Putamen (tissue), 1 donor: ENCODE measurements around the gene APCDD1.
"Not testable (repeated sequence)": the region's sequence is repeated elsewhere in the genome, so short reads cannot be mapped to it uniquely, and the experiment has no call there.

Experiments used
- DNase-seq: peaks from one replicate; pipeline ENCODE4 v3.0.0-alpha.2; 2016; ENCODE audit warnings: low spot score

APCDD1 gene

DNA sequence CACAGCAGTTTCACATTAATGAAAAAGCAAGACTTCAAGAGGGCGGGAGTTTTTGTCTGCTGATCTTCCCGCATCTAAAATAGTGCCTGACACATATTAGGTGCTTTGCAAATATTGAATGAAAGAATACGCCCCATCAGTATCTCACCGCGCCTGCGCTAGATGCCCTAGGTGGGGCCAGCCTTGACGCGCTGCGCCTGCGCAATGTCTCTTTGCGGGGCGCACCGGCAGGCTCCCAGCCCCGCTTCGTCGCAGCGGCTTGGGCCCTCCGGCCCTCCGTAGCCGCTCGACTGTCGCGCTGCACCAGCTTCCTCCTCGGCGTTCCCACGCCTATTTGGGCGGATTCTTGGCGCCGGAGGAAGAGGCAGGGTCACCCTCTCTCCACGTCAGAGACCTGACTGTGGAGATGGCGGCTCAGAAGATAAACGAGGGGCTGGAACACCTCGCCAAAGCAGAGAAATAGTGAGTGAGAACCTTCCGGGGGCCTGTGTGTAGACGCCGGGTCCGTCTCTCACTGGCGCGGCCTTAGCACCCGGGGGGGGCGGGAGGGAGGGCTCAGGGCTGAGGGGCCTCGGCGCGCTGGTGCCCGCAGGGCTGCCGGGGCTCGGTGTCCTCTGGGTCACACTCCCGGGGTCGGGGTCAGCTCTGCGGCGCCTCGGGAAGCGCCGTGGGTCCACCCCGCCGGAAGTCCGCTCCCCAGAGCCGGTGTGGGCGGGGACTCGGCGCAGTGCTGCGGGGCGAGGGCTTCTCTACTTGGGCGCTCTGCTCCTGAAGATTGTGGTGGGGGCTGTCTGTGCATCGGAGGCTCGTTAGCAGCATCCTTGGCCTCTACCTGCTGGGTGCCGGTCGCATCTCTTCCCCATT is 71.5 kb downstream of the APCDD1 start, which contains the start of gene NAPG:
Gene NAPG (plus strand): TSS at position 331 of the 864 bp plus-strand sequence. CDS start 76 bp downstream, at position 407.
- peak; percentile 94 for DNase-seq

DNA sequence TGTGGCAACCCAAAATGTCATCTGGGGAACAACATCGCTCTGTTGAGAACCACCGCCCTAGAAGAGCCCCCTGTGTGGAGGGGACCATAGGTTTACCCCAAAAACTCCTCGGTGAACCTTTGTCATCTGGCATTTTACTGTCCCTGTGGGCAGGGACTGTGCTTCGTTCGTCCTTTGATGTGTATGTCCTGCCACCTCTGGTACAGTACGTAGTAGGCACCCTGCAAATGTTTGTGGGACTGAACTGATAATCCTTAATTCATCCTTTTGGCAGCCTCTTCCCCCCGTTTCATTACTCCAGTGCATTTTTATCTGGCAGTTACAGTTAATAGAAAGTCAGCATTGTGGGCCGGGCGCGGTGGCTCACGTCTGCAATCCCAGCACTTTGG is 72.1 kb downstream of the APCDD1 start:
- no peak for DNase-seq

DNA sequence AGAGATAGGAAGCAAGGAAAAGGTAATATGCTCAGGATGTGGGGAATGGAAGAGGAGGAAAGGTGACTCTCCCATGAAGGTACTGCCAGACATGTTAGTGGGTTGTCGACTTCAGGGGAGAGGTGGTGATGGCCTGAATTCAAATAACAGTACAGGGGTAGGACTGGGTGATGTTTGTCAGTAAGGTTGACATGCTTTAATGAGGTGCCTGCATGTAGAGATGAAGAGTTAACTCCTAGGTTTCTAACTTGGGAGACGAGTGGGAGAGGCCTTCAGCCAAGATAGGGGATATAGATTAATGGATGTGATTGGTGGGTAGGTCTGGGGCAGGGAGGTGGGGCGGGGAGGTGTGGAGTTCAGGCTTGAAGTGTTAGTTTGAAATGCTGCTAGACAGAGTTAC is 74.0 kb downstream of the APCDD1 start:
- no peak for DNase-seq

DNA sequence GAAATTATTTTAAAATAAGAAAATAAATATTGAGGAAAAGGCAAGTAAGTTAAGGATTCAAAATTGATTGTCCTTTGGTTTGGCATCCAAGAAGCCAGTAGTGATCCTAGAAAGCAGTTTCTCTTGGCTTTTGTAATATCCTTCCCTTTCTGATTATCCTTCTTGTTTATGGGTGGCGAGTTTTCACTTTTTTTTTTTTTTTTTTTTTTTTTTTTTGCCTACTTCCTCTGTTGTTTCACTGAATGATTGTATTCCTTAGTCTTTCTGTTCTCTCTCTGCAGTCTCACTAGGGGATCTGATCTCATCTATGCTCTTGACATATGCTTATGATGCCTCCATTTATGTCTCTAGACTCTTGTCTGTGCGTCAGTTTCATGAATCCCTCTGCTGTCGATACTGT is 75.6 kb downstream of the APCDD1 start:
- DNase-seq = no peak

DNA sequence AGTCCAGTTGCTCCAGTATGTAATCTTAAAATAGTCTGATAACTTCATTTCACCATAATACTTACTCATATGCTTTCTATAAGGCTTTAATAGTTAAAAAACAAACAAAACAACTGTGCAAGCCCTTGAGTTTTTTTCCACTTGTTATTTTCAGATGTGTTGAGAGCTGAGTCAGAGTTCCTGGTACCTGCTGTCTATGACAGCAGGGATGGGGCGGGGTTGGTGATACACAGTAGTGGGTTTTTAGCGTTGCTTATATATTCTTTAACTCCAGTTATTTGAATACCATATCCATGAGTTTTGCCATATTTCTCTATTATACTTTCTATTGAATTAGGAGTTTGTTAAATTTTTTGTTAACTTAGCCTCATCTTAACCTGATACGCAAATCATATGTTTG is 76.4 kb downstream of the APCDD1 start:
- no peak for DNase-seq

DNA sequence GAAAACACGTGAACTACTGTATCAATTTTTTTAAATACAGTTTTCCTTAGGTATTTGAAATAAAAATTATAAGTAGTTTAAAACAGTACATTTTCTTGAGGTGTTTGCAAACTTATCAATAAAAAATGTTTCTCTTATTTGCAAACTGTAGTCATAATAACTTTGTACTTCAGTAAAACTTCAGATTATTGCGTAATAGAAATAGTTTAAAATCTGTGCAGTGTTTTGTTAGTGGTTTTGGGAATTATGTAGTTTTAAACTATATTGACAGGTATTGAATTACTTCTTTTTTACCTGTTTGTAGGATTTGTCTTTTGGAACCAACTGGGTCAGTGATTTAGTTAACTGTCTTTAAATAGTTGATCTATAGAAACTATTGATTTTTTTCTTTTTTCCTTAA is 78.7 kb downstream of the APCDD1 start:
- DNase-seq = no peak

DNA sequence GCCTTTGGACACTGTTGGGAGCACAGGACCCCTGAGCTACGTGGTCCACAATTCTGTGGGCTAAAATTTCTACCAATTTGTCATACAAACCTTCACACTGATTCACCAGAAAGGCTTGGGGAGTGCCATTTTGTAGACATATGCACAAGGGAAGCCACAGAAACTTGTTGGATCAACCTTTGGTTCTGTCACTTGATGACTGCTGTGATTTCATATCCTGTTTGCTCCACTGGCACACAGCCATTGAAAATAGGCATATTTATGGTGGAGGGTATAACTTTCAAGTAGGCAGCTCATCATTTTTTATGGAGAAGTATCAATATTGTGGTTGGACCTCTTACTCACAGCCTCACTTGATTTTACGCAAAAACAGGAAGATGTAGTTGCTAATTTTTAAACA is 81.8 kb downstream of the APCDD1 start:
- no peak for DNase-seq

DNA sequence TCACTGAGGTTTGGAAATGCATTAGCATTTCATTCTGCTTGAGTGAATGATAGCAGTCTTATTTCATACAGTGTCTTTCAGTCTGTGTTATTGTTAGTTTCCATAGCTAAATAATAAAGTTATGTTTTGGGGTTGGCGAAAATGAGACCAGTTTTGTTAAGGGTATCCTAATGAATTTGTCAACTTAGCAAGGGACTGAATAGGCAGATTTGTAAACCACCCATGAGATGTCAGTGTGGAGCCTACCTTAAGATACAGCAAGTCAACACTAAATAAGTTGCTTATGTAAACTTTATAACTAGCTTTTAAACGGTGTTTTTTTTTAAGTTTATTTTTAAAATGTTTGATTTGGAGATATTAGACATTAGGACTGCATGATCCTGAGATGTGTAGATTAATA is 83.3 kb downstream of the APCDD1 start:
- DNase-seq = no peak

DNA sequence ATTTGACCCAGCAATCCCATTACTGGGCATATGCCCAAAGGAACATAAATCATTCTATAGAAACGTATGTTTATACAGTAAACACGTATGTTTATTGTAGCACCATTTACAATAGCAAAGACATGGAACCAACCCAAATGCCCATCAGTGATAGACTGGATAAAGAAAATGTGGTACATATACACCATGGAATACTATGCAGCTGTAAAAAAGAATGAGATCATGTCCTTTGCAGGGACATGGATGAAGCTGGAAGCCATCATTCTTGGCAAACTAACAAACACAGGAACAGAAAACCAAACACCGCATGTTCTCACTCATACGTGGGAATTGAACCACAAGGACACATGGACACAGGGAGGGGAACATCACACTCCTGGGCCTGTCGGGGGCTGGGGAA is 84.7 kb downstream of the APCDD1 start:
- not testable (repeated sequence) for DNase-seq
